Measurements from ENCODE around the gene IFRD2. TPM values are rescaled to one million over a fixed set of nuclear protein-coding genes. Genes with fewer than 3 reads are reported as not detected.

Gene IFRD2
- total RNA-seq, 4 donors from 2014 or later, result 37.3 to 85.4 (median 64.9) TPM

DNA sequence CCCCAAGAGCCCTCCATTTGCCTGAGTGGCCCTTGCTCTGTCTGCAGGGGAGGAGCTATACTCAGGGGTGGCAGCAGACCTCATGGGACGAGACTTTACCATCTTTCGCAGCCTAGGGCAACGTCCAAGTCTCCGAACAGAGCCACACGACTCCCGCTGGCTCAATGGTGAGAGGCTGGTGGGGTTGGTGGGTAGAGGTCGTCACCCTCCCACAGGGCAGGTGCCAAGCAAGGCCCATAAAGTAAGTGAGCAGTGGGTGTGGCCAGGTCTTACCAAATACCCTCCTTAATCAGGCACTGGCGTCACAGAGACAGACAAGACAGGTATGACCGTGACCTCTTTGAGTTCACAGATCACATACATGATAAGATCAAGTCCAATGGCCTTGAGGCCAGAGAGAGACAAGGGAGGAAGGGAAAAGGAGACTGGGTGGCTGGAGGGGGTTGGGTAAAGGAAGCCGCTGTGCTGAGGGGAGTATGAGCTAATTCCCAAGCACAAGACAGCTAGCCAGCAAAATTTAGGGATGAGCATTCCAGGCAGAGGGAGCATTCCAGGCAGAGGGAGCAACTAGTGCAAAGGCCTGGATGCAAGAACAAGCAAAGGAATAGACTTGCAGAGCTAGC, 20.8 kb downstream of the IFRD2 start:
- no peak for ATAC-seq
- peaks cover 0 to 20% of the 10 kb centered on the region in 2 donors for H3K36me3 ChIP-seq
- no peaks in the 10 kb centered on the region for H3K9me3 ChIP-seq
- H3K4me3 ChIP-seq, result peak overlapping the region in 1 of 2 donors; percentile 68
- WGBS, 2 donors (ENCODE audit: low coverage in 1 of 2), result 81 to 100% methylated on average over 1 to 3 of the region's 10 CpGs
- peak overlapping the region in 3 of 4 donors; percentile 95 to 100 (median 98) for H3K27ac ChIP-seq
- TF ChIP-seq POLR2A (IDR thresholded peaks at IDR 0.05) (no peak), EP300 (IDR thresholded peaks at IDR 0.05) (no peak), POLR2AphosphoS5 (IDR thresholded peaks at IDR 0.05) (no peak)
- TF ChIP-seq, protein P1, sequence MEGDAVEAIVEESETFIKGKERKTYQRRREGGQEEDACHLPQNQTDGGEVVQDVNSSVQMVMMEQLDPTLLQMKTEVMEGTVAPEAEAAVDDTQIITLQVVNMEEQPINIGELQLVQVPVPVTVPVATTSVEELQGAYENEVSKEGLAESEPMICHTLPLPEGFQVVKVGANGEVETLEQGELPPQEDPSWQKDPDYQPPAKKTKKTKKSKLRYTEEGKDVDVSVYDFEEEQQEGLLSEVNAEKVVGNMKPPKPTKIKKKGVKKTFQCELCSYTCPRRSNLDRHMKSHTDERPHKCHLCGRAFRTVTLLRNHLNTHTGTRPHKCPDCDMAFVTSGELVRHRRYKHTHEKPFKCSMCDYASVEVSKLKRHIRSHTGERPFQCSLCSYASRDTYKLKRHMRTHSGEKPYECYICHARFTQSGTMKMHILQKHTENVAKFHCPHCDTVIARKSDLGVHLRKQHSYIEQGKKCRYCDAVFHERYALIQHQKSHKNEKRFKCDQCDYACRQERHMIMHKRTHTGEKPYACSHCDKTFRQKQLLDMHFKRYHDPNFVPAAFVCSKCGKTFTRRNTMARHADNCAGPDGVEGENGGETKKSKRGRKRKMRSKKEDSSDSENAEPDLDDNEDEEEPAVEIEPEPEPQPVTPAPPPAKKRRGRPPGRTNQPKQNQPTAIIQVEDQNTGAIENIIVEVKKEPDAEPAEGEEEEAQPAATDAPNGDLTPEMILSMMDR (IDR thresholded peaks at IDR 0.05), result no peak
- peaks cover 26% of the 10 kb centered on the region for H3K27me3 ChIP-seq
- peaks cover 0 to 97% (median 33%) of the 10 kb centered on the region in 3 donors for H3K4me1 ChIP-seq

DNA sequence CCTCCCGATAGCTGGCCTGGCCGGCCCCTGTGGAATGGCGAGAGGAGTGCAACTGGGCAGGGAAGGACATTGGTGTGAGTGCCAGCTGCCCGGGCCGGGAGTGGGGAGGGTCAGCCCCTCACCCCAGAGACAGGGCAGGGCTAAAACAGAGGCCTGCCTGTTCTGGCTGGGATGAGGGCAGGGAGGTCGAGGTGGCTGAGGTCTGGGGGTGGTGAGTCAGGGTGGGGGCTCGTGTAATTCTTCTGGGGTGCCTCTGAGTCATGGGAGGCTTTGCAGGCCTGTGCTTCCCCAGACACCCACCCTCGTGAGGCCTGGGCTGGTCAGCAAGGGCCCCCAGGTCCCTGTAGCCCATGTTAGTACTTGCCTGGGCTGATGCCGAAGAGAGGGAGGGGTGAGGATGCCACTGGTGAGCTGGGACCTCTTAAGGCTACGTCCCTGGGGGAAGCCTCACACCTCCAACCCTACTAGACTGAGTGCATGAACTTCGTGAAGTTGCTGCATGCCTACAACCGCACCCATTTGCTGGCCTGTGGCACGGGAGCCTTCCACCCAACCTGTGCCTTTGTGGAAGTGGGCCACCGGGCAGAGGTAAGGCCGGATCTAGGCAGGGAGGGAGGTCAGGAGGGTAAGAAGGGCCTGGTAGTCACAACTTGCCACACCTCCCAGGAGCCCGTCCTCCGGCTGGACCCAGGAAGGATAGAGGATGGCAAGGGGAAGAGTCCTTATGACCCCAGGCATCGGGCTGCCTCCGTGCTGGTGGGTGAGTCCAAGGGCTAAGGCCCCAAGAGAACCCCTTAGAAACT, 21.6 kb downstream of the IFRD2 start:
- peaks cover 0 to 12% of the 10 kb centered on the region in 2 donors for H3K36me3 ChIP-seq
- WGBS, 2 donors (ENCODE audit: low coverage in 1 of 2), result 60% methylated on average over 1 of the region's 19 CpGs; no CpG with 5 or more reads in 1 of the 2 donors
- peak overlapping the region in 1 of 2 donors; percentile 68 for H3K4me3 ChIP-seq
- peak overlapping the region in 3 of 4 donors; percentile 95 to 100 (median 98) for H3K27ac ChIP-seq
- H3K4me1 ChIP-seq, result peaks cover 0 to 97% (median 41%) of the 10 kb centered on the region in 3 donors
- H3K27me3 ChIP-seq, result peaks cover 18% of the 10 kb centered on the region
- no peak for ATAC-seq
- peak; percentile 27 for TF ChIP-seq POLR2AphosphoS5 (IDR thresholded peaks at IDR 0.05)
- TF ChIP-seq, protein P1 (IDR thresholded peaks at IDR 0.05), result no peak
- H3K9me3 ChIP-seq, result no peaks in the 10 kb centered on the region

DNA sequence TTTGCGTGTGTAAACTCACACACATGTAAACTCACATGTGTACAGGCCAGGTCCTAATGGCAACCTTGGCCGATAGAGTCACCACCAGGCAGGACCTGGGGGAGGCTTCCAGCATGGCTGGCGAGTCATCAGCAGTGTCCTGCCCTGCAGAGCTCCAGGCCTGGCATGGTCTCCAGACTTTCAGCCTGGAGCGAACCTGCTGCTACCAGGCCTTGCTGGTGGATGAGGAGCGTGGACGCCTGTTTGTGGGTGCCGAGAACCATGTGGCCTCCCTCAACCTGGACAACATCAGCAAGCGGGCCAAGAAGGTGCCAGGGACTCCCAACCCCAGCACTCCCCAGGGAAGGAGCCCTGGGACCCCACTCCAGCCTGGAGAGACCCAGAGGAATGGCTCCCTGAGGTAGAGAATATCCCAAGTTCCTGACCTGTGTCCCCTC, 22.2 kb downstream of the IFRD2 start:
- WGBS, 2 donors (ENCODE audit: low coverage in 1 of 2), result no CpG with 5 or more reads among the region's 8 CpGs
- peaks cover 12% of the 10 kb centered on the region for H3K27me3 ChIP-seq
- H3K4me3 ChIP-seq, result peak overlapping the region in 1 of 2 donors; percentile 68
- peak overlapping the region in 3 of 4 donors; percentile 95 to 100 (median 98) for H3K27ac ChIP-seq
- ATAC-seq, result no peak
- H3K4me1 ChIP-seq, result peaks cover 0 to 97% (median 47%) of the 10 kb centered on the region in 3 donors
- H3K36me3 ChIP-seq, result peaks cover 0 to 6% of the 10 kb centered on the region in 2 donors
- no peak for TF ChIP-seq POLR2AphosphoS5 (IDR thresholded peaks at IDR 0.05)
- TF ChIP-seq, protein P1 (IDR thresholded peaks at IDR 0.05), result no peak
- no peak for TF ChIP-seq EP300 (IDR thresholded peaks at IDR 0.05)
- no peak for TF ChIP-seq POLR2A (IDR thresholded peaks at IDR 0.05)
- no peaks in the 10 kb centered on the region for H3K9me3 ChIP-seq

DNA sequence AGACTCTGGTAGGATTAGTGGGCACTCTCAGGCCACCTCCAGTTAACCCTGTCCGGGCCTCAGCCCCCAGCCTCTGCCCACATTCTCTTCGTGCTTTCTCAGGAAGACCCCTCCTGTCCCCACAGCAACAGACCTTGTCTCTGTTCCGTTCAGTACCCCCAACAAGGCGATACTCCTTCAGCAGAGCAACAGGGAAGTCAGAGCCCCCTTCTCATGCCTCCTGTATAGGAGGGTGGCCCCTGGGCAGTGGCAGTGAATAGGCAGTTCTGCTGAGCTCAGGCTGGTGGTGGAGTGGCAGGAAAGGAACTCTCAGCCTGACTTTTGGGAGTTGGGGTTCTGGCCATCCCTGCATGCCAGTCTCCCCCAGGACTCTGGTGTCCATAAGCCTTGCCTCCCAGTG, 22.8 kb downstream of the IFRD2 start:
- WGBS, 2 donors (ENCODE audit: low coverage in 1 of 2), result no CpG with 5 or more reads among the region's 4 CpGs
- peaks cover 0 to under 1% of the 10 kb centered on the region in 2 donors for H3K36me3 ChIP-seq
- H3K4me3 ChIP-seq, result peak overlapping the region; percentile 7 to 68
- peaks cover 0 to 97% (median 48%) of the 10 kb centered on the region in 3 donors for H3K4me1 ChIP-seq
- no peak for ATAC-seq
- H3K27ac ChIP-seq, result peak overlapping the region; percentile 16 to 100 (median 96)
- peaks cover 6% of the 10 kb centered on the region for H3K27me3 ChIP-seq
- H3K9me3 ChIP-seq, result no peaks in the 10 kb centered on the region
- TF ChIP-seq, protein P1 (IDR thresholded peaks at IDR 0.05), result no peak
- TF ChIP-seq POLR2AphosphoS5 (IDR thresholded peaks at IDR 0.05), result no peak
- no peak for TF ChIP-seq POLR2A (IDR thresholded peaks at IDR 0.05)
- no peak for TF ChIP-seq EP300 (IDR thresholded peaks at IDR 0.05)

Data from gastroesophageal sphincter (tissue), 4 donors.